Fibroblast of mammary gland (primary cell): ENCODE data around the gene CYP2S1.
"Not testable (repeated sequence)": the region's sequence is repeated elsewhere in the genome, so short reads cannot be mapped to it uniquely, and the experiment has no call there.

ENCODE experiments used
- DNase-seq: peaks from one replicate; pipeline ENCODE4 v3.0.0-alpha.2; 2010; ENCODE audit warnings: low read depth
- H3K4me3 ChIP-seq: 2 replicates; pipeline ENCODE4 v1.5.1; 2011; ENCODE audit warnings: low read depth, mild to moderate bottlenecking, low read length, moderate library complexity; ENCODE audit not compliant: control insufficient read depth
- TF ChIP-seq, protein P1 (sequence below): conservative IDR thresholded peaks from 2 replicates; pipeline ENCODE4 v1.5.1; 2011; ENCODE audit warnings: low read depth, low read length, inconsistent platforms; ENCODE audit not compliant: control insufficient read depth, insufficient read depth

Gene CYP2S1

DNA sequence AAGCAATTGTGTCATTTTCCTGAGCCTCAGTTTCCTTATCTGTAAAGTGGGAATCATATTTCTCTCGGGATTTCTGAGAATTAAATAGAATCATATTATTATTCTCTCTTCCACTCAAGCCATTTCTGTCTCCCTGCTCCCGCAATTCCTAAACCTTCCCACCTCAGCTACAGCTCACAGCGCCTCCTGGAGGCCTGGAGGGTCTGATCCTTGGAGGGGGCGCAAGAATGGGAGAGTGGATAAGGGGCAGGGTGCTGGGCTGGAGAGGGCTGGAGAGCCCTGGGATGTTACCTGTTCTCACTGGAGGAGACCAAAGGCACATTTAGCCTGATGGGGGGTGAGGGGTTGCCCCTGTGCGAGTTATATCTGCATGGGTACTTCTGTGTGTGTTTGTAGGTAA is 31.1 kb upstream of the CYP2S1 start:
- TF ChIP-seq, protein P1, sequence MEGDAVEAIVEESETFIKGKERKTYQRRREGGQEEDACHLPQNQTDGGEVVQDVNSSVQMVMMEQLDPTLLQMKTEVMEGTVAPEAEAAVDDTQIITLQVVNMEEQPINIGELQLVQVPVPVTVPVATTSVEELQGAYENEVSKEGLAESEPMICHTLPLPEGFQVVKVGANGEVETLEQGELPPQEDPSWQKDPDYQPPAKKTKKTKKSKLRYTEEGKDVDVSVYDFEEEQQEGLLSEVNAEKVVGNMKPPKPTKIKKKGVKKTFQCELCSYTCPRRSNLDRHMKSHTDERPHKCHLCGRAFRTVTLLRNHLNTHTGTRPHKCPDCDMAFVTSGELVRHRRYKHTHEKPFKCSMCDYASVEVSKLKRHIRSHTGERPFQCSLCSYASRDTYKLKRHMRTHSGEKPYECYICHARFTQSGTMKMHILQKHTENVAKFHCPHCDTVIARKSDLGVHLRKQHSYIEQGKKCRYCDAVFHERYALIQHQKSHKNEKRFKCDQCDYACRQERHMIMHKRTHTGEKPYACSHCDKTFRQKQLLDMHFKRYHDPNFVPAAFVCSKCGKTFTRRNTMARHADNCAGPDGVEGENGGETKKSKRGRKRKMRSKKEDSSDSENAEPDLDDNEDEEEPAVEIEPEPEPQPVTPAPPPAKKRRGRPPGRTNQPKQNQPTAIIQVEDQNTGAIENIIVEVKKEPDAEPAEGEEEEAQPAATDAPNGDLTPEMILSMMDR, result peak; percentile 7
- no peak for DNase-seq
- H3K4me3 ChIP-seq, result no peak overlapping the region

DNA sequence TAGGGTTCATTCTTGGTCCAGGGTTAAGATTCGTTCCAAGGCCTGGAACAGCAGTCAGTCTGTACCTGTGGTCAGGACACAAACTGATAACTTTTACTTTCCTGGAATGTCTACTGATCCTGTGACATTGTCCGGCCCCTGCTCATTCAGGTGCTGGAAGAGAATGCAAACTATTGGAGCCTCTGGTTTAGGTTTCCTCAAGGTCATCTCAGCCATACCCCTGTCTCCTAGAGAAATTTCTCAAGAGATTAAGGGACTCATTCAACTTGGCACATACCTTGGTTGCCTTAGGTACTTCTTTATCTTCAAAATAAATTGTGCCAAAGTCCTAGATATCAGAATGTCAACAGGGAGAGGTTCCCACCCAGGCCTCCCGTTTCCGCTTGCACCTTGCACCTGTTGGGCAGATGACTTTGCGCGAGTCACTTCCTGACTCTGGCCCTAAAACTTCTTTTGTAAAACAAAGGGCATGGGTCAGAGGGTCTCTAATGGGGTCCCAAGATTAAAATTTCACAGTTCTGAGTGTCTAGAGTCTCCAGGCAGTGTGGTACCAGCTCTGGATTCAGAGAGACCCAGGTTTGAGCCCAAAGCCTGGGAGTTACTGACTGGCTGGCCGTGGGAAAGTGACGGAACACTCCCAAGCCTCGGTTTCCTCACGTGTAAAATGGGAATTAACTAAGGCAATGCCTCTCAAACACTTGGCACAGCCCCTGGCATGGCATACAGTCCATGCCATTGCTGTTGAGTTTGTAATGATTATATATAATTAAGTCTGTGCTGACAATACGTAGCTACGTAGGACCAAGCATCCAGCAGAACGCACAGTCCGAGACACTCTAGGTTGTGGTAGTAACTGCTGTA is 25.8 kb upstream of the CYP2S1 start:
- TF ChIP-seq, protein P1, result no peak
- no peak overlapping the region for H3K4me3 ChIP-seq
- DNase-seq, result no peak

DNA sequence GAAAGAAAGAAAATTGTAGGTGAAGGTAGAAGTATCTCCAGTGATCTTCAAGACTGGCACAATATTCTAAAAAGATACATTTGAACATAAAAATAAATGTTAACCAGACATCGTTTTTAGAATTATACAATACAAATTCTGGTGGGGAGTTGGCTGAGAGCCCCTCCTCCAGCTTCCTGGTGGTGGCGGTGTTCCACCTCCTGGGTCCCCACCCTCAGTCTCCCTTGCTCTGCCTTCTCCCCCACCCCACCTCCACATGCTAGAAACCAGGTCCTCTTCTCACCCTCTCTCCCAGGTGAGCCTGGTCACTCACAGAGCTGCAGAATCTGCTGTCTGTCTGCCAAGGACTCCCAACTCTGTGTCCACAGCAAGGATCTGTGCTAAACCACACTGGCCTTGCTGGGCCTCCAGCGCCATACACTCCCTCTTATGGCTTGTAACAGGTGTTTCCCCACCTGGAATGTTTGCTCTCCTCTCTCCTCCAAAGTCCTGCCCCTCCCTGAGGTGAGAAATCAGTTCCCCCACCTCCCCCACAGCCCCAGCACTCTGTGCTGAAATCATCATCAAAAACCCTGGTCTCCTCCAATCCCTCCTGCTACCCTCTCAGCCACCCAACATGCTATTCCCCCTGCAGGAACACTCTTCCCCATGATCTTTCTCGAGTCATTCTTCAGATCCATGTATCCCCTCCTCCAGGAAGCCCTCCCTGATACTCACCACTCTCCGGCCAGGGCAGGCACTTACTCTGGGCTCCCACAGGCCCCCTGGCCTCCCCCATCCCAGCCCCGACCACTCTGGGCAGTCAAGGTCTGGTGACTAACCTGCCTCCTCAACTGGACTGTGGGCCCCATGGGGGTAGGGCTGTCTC is 20.5 kb upstream of the CYP2S1 start:
- TF ChIP-seq, protein P1, result no peak
- DNase-seq, result no peak

DNA sequence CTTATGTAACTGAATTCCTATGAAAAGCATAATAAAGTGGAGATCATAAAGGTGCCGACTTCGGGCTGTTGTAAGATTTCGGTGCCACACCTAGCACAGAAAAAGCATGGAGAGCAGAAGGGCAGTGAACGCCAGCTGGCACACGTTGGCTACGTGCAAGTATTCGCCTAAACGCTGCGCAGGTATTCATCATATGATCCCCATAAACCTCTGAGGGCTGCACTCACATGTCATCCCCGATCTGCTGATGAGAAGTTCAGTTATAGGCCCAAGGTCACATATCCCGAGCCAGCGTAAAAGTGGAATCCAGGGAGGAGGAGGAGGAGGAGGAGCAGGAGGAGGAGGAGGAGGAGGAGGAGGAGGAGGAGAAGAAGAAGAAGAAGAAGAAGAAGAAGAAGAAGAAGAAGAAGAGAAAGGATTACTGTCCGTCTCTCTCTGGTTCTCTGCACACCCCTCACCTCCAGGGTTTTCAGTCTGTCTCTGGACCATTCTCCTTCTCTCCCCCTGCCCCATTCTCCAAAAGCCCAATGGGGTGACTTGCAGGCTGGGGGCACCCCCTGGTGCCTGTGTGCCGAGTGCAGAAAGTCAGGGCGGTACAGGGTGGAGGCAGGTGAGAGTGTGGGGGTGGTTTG is 18.6 kb upstream of the CYP2S1 start:
- no peak overlapping the region for H3K4me3 ChIP-seq
- TF ChIP-seq, protein P1, result no peak
- no peak for DNase-seq

More for the DNA sequence above, 20.5 kb upstream of the CYP2S1 start:
- H3K4me3 ChIP-seq, result no peak overlapping the region

DNA sequence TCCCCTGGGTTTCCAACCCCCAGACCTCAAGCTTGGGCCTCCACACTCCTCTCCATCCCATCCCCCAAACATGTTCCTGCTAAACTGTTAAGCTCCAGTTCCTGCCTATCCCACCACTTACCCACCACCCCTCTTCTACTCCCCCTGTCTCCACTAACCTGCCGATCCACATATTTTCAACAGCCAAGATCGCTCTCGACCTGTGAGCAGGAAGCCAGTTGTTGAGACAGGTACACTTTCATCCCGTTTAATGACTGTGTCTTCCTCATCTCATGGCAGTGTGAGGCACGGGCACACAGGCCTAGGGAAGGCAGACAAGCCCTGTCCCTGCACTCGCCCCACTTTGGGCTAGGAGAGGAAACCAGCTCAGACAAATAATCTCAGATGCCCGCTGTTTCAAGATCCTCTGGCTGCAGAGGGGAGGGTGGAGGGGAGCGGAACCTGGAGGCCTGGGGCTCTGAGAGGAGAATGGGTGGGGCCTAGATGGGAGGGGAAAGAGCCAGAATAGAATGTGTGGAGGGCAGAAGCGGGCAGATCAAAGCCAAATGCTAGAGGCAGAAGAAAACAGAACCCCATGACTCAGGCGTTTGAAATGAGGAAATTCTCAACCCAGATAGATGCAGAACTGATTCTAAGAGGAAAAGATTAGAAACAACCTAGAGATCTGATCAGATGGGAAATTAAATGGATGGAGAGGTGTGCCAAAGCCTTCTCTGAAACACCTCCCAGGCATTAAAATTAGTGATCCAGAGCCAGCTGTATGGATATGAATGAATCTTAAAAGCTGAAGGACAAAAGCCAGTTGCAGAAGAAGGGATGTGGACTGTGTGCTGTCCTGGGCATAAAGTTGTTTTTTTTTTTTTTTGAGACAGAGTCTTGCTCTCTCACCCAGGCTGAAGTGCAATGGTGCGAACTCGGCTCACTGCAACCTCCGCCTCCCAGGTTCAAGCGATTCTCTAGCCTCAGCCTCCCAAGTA is 16.9 kb upstream of the CYP2S1 start:
- peak; percentile 59 for DNase-seq
- TF ChIP-seq, protein P1, result no peak
- H3K4me3 ChIP-seq, result no peak overlapping the region

DNA sequence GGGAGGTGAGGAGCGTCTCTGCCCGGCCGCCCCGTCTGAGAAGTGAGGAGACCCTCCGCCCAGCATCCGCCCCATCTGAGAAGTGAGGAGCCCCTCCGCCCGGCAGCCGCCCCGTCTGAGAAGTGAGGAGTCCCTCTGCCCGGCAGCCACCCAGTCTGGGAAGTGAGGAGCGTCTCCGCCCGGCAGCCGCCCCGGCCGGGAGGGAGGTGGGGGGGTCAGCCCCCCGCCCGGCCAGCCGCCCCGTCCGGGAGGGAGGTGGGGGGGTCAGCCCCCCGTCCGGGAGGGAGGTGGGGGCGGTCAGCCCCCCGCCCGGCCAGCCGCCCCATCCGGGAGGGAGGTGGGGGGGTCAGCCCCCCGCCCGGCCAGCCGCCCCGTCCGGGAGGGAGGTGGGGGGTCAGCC is 12.8 kb upstream of the CYP2S1 start:
- H3K4me3 ChIP-seq, DNase-seq: not testable (repeated sequence)
